Liver (tissue), 9 donors: ENCODE measurements around the gene CTU1. TPM values are rescaled to one million over a fixed set of nuclear protein-coding genes. Genes with fewer than 3 reads are reported as not detected.

ENCODE experiments used
- DNase-seq: peaks from one replicate; pipeline ENCODE4 v3.0.0-alpha.2; 2017; ENCODE audit warnings: low spot score
- H3K27ac ChIP-seq, 2 donors: one replicate each; pipeline ENCODE4 v1.7.0; 2013; ENCODE audit warnings: inconsistent platforms in 2 of 2, low read length in 2 of 2, control low read depth in 1 of 2, low read depth in 1 of 2, mild to moderate bottlenecking in 1 of 2
- H3K27me3 ChIP-seq, 4 donors: one replicate each; pipeline versions ENCODE4 v1.6.1 to v1.7.0; 2013; ENCODE audit warnings: low read length in 3 of 4, inconsistent platforms in 1 of 4, mild to moderate bottlenecking in 1 of 4, moderate library complexity in 1 of 4; ENCODE audit not compliant: control insufficient read depth in 4 of 4, insufficient read depth in 4 of 4
- H3K36me3 ChIP-seq, 4 donors: one replicate each; pipeline versions ENCODE4 v1.6.1 to v1.7.0; 2013; ENCODE audit warnings: low read length in 3 of 4, mild to moderate bottlenecking in 3 of 4, low read depth in 1 of 4, moderate library complexity in 1 of 4; ENCODE audit not compliant: control insufficient read depth in 4 of 4, insufficient read depth in 3 of 4
- H3K4me1 ChIP-seq, 4 donors: one replicate each; pipeline versions ENCODE4 v1.6.1 to v1.7.0; 2013; ENCODE audit warnings: low read length in 3 of 4, mild to moderate bottlenecking in 3 of 4, moderate library complexity in 1 of 4; ENCODE audit not compliant: control insufficient read depth in 4 of 4, insufficient read depth in 4 of 4
- H3K4me3 ChIP-seq, 3 donors: one replicate each; pipeline versions ENCODE4 v1.6.1 to v1.7.0; 2013; ENCODE audit warnings: low read length in 3 of 3, control low read depth in 1 of 3, low read depth in 1 of 3, mild to moderate bottlenecking in 1 of 3
- H3K9ac ChIP-seq, 2 donors: one replicate each; pipeline ENCODE4 v1.7.0; 2013; ENCODE audit warnings: low read length in 2 of 2, mild to moderate bottlenecking in 2 of 2, moderate library complexity in 2 of 2, control low read depth in 1 of 2, low read depth in 1 of 2
- H3K9me3 ChIP-seq, 4 donors: one replicate each; pipeline versions ENCODE4 v1.6.1 to v1.7.0; 2013; ENCODE audit warnings: low read length in 3 of 4; ENCODE audit not compliant: control insufficient read depth in 4 of 4
- EGR1 ChIP-seq, 2 donors: IDR thresholded peaks; 2 replicates each; pipeline ENCODE4 v1.6.1; 2016 to 2018; ENCODE audit warnings: antibody characterized with exemption in 2 of 2, low read depth in 2 of 2
- FOXA1 ChIP-seq: IDR thresholded peaks from 2 replicates; pipeline ENCODE4 v1.6.1; 2016; ENCODE audit warnings: antibody characterized with exemption
- FOXA2 ChIP-seq: IDR thresholded peaks from 2 replicates; pipeline ENCODE4 v1.6.1; 2016; ENCODE audit warnings: antibody characterized with exemption
- GABPA ChIP-seq, 2 donors: IDR thresholded peaks in 1 of 2; conservative IDR thresholded peaks in 1 of 2; 2 replicates each; pipeline ENCODE4 v1.6.1; 2016; ENCODE audit warnings: antibody characterized with exemption in 2 of 2, mild to moderate bottlenecking in 1 of 2, moderate library complexity in 1 of 2
- HNF4A ChIP-seq, 2 donors: conservative IDR thresholded peaks; 2 replicates each; pipeline ENCODE4 v1.6.1; 2016; ENCODE audit warnings: antibody characterized with exemption in 2 of 2, mild to moderate bottlenecking in 2 of 2
- HNF4G ChIP-seq: IDR thresholded peaks from 2 replicates; pipeline ENCODE4 v1.6.1; 2016; ENCODE audit warnings: antibody characterized with exemption
- JUND ChIP-seq, 2 donors: IDR thresholded peaks; 2 replicates each; pipeline ENCODE4 v1.6.1; 2016; ENCODE audit warnings: antibody characterized with exemption in 2 of 2
- NR2F2 ChIP-seq: IDR thresholded peaks from 2 replicates; pipeline ENCODE4 v1.6.1; 2016; ENCODE audit warnings: antibody characterized with exemption
- RAD21 ChIP-seq, 2 donors: IDR thresholded peaks; 2 replicates each; pipeline ENCODE4 v1.6.1; 2016; ENCODE audit warnings: antibody characterized with exemption in 2 of 2, mild to moderate bottlenecking in 2 of 2
- RXRA ChIP-seq, 2 donors: IDR thresholded peaks; 2 replicates each; pipeline ENCODE4 v1.6.1; 2017 to 2018; ENCODE audit warnings: antibody characterized with exemption in 2 of 2, mild to moderate bottlenecking in 1 of 2
- SP1 ChIP-seq: IDR thresholded peaks from 2 replicates; pipeline ENCODE4 v1.6.1; 2018; ENCODE audit warnings: antibody characterized with exemption, mild to moderate bottlenecking
- TAF1 ChIP-seq: conservative IDR thresholded peaks from 2 replicates; pipeline ENCODE4 v1.6.1; 2016; ENCODE audit warnings: antibody characterized with exemption, mild to moderate bottlenecking
- YY1 ChIP-seq: IDR thresholded peaks from 2 replicates; pipeline ENCODE4 v1.6.1; 2016; ENCODE audit warnings: antibody characterized with exemption, mild to moderate bottlenecking
- WGBS: extraction: QIAGEN DNeasy Blood & Tissue Kit; methylation state at CpG from one replicate; pipeline ENCODE4 v1.1.7; 2013; 5-methylcytosine and 5-hydroxymethylcytosine counted together
- polyA plus RNA-seq, 2 donors: library from polyadenylated mRNA; stranded (reverse) in 1 of 2; unstranded in 1 of 2; fragments of 200-250 nt in 1 of 2; fragments of >200 nt in 1 of 2; fragmentation: Nextera tagmentation in 1 of 2; extraction: Ambion mirVana in 1 of 2; gene quantifications; one replicate each; pipeline versions ENCODE4 v1.2.1 to v1.2.3, GENCODE V29; 2013 to 2015
- total RNA-seq, 2 donors: library from RNA; depleted of rRNA; stranded (reverse); fragments of >200 nt; gene quantifications; one replicate each; pipeline ENCODE4 v1.2.3, GENCODE V29; 2014
- TF ChIP-seq, protein P1 (sequence below): IDR thresholded peaks from 2 replicates; pipeline ENCODE4 v1.6.1; 2016; ENCODE audit warnings: antibody characterized with exemption, mild to moderate bottlenecking
- TF ChIP-seq, protein P2 (sequence below): fragments of 150-350 bp; IDR thresholded peaks from 2 replicates; pipeline ENCODE4 v1.5.1; 2017; ENCODE audit warnings: improper control_type of control experiment, low read depth, low read length; ENCODE audit not compliant: missing input control
- TF ChIP-seq, protein P3 (sequence below): IDR thresholded peaks from 2 replicates; pipeline ENCODE4 v1.6.1; 2016; ENCODE audit warnings: antibody characterized with exemption
- TF ChIP-seq, protein P4 (sequence below): IDR thresholded peaks from 2 replicates; pipeline ENCODE4 v1.6.1; 2016; ENCODE audit warnings: antibody characterized with exemption
- TF ChIP-seq, protein P5 (sequence below): IDR thresholded peaks from 2 replicates; pipeline ENCODE4 v1.6.1; 2016; ENCODE audit warnings: antibody characterized with exemption
- donor health status: healthy.
- donor health status: healthy.
- donor health status: healthy.
- donor health status: healthy.
- donor health status: healthy.

CTU1 gene
- total and polyA plus RNA-seq, 4 donors = 0.19 to 3.7 (median 2.5) TPM

DNA sequence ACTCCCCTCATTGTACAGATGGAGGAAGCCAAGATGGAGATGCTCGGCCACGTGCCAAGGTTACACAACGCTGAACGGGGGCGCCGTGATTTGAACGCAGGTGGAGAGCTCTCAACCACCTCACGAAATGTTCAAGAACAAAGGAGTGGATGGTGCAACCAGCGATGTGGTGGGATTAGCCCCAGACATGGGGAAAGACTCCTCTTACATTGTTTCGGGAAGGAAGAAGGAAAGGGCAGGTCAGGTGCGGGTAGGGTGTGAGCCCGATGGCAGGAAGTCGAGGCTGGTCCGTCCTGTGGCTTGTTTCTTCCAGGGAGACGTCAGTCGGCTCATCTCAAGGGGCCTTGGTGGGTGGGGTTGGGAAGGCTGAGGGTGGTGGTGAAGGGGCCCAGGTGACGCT lies 18.4 kb downstream of the CTU1 start:
- 93% methylated on average over 17 of the region's 17 CpGs for WGBS

DNA sequence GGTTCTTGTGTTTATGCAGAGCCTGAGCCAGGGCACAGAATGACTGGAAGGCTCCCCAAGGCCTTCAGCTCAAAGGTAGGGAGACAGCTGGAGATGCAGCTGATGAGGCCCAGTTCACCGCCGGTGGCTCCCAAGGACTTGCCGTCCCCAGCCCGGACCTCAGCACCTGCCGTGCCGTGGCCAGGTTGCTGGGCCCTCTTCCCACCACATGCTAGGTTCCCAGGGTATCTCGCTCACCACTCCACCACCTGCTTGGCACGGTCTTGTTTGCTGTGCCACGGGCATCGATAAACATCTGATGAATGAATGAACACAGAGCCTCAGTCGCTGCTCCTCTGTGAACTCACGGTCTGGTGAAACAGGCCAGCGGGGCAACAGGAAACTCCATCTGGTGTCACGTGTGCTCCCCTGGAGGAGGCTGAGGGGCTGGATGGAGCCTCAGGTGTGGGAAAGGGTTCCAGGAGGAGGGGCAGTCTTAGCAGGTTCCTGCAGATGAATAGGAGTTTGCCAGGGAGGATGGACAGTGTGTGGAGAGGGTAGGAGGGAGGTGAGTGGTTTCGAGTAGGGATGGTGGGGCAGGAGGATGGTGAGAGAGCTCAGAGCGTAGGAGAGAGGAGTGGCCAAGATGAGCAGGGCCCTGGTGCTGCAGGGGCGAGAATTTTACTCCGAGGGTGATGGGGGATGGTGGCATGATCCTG lies 21.9 kb downstream of the CTU1 start:
- TF ChIP-seq, protein P1, sequence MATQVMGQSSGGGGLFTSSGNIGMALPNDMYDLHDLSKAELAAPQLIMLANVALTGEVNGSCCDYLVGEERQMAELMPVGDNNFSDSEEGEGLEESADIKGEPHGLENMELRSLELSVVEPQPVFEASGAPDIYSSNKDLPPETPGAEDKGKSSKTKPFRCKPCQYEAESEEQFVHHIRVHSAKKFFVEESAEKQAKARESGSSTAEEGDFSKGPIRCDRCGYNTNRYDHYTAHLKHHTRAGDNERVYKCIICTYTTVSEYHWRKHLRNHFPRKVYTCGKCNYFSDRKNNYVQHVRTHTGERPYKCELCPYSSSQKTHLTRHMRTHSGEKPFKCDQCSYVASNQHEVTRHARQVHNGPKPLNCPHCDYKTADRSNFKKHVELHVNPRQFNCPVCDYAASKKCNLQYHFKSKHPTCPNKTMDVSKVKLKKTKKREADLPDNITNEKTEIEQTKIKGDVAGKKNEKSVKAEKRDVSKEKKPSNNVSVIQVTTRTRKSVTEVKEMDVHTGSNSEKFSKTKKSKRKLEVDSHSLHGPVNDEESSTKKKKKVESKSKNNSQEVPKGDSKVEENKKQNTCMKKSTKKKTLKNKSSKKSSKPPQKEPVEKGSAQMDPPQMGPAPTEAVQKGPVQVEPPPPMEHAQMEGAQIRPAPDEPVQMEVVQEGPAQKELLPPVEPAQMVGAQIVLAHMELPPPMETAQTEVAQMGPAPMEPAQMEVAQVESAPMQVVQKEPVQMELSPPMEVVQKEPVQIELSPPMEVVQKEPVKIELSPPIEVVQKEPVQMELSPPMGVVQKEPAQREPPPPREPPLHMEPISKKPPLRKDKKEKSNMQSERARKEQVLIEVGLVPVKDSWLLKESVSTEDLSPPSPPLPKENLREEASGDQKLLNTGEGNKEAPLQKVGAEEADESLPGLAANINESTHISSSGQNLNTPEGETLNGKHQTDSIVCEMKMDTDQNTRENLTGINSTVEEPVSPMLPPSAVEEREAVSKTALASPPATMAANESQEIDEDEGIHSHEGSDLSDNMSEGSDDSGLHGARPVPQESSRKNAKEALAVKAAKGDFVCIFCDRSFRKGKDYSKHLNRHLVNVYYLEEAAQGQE = no peak
- no peak for TF ChIP-seq GABPA (IDR thresholded peaks at IDR 0.05 in 1 of 2, conservative IDR thresholded peaks at IDR 0.05 in 1 of 2)
- TF ChIP-seq, protein P2, sequence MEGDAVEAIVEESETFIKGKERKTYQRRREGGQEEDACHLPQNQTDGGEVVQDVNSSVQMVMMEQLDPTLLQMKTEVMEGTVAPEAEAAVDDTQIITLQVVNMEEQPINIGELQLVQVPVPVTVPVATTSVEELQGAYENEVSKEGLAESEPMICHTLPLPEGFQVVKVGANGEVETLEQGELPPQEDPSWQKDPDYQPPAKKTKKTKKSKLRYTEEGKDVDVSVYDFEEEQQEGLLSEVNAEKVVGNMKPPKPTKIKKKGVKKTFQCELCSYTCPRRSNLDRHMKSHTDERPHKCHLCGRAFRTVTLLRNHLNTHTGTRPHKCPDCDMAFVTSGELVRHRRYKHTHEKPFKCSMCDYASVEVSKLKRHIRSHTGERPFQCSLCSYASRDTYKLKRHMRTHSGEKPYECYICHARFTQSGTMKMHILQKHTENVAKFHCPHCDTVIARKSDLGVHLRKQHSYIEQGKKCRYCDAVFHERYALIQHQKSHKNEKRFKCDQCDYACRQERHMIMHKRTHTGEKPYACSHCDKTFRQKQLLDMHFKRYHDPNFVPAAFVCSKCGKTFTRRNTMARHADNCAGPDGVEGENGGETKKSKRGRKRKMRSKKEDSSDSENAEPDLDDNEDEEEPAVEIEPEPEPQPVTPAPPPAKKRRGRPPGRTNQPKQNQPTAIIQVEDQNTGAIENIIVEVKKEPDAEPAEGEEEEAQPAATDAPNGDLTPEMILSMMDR = no peak
- no peak for TF ChIP-seq RXRA (IDR thresholded peaks at IDR 0.05)
- no peak for TF ChIP-seq FOXA2
- no peak for TF ChIP-seq JUND (IDR thresholded peaks at IDR 0.05)
- no peak for TF ChIP-seq EGR1 (IDR thresholded peaks at IDR 0.05; ENCODE audit: low read depth in 2 of 2)
- TF ChIP-seq HNF4G = no peak
- TF ChIP-seq NR2F2 = no peak
- no peak for TF ChIP-seq TAF1
- TF ChIP-seq YY1 = no peak
- TF ChIP-seq SP1 = no peak
- no peak for TF ChIP-seq HNF4A (conservative IDR thresholded peaks at IDR 0.05)
- TF ChIP-seq, protein P3, sequence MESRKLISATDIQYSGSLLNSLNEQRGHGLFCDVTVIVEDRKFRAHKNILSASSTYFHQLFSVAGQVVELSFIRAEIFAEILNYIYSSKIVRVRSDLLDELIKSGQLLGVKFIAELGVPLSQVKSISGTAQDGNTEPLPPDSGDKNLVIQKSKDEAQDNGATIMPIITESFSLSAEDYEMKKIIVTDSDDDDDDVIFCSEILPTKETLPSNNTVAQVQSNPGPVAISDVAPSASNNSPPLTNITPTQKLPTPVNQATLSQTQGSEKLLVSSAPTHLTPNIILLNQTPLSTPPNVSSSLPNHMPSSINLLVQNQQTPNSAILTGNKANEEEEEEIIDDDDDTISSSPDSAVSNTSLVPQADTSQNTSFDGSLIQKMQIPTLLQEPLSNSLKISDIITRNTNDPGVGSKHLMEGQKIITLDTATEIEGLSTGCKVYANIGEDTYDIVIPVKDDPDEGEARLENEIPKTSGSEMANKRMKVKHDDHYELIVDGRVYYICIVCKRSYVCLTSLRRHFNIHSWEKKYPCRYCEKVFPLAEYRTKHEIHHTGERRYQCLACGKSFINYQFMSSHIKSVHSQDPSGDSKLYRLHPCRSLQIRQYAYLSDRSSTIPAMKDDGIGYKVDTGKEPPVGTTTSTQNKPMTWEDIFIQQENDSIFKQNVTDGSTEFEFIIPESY = no peak
- no peak for TF ChIP-seq FOXA1
- TF ChIP-seq, protein P4, sequence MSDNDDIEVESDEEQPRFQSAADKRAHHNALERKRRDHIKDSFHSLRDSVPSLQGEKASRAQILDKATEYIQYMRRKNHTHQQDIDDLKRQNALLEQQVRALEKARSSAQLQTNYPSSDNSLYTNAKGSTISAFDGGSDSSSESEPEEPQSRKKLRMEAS = no peak
- TF ChIP-seq RAD21 (IDR thresholded peaks at IDR 0.05) = no peak
- TF ChIP-seq, protein P5, sequence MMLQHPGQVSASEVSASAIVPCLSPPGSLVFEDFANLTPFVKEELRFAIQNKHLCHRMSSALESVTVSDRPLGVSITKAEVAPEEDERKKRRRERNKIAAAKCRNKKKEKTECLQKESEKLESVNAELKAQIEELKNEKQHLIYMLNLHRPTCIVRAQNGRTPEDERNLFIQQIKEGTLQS = no peak
- DNase-seq = no peak
- no peak overlapping the region for H3K4me3 ChIP-seq
- no peaks in the 10 kb centered on the region for H3K36me3 ChIP-seq
- WGBS = 88% methylated on average over 18 of the region's 18 CpGs
- H3K27ac ChIP-seq = no peak overlapping the region
- no peaks in the 10 kb centered on the region for H3K4me1 ChIP-seq
- H3K27me3 ChIP-seq = peaks cover 0 to 5% (median 0%) of the 10 kb centered on the region in 4 donors
- no peaks in the 10 kb centered on the region for H3K9me3 ChIP-seq
- no peak overlapping the region for H3K9ac ChIP-seq

More for the DNA sequence above, 18.4 kb downstream of the CTU1 start:
- no peaks in the 10 kb centered on the region for H3K4me1 ChIP-seq
- H3K9ac ChIP-seq = no peak overlapping the region
- H3K27me3 ChIP-seq = no peaks in the 10 kb centered on the region
- no peak overlapping the region for H3K27ac ChIP-seq
- H3K9me3 ChIP-seq = no peaks in the 10 kb centered on the region
- no peaks in the 10 kb centered on the region for H3K36me3 ChIP-seq
- no peak for TF ChIP-seq TAF1
- TF ChIP-seq GABPA (IDR thresholded peaks at IDR 0.05 in 1 of 2, conservative IDR thresholded peaks at IDR 0.05 in 1 of 2) = no peak
- TF ChIP-seq RAD21 (IDR thresholded peaks at IDR 0.05) = no peak
- no peak for TF ChIP-seq EGR1 (IDR thresholded peaks at IDR 0.05; ENCODE audit: low read depth in 2 of 2)
- no peak for TF ChIP-seq FOXA2
- TF ChIP-seq, protein P4 = no peak
- DNase-seq = no peak
- H3K4me3 ChIP-seq = no peak overlapping the region
